DOHH2 (cell line): ENCODE measurements around the gene FAM20C.

Experiments
- H3F3A ChIP-seq: fragments of 200-600 bp; sonication (generic), shearing (Covaris generic); 2 replicates; pipeline ENCODE4 v1.6.0; 2016; ENCODE audit warnings: antibody characterized with exemption, mild to moderate bottlenecking; ENCODE audit not compliant: control insufficient read depth, insufficient read depth
- H3K27ac ChIP-seq: fragments of 200-600 bp; sonication (generic); 2 replicates; pipeline ENCODE4 v1.5.1; 2014; ENCODE audit warnings: low read depth, mild to moderate bottlenecking, low read length, moderate library complexity
- H3K27me3 ChIP-seq: fragments of 200-600 bp; sonication (generic); 2 replicates; pipeline ENCODE4 v1.6.1; 2014; ENCODE audit warnings: mild to moderate bottlenecking, low read length, mixed read lengths; ENCODE audit not compliant: control insufficient read depth
- H3K36me3 ChIP-seq: fragments of 200-600 bp; sonication (generic); 2 replicates; pipeline ENCODE4 v1.6.1; 2014; ENCODE audit warnings: mild to moderate bottlenecking, low read length, moderate library complexity, mixed read lengths; ENCODE audit not compliant: control insufficient read depth
- H3K4me1 ChIP-seq: fragments of 200-600 bp; sonication (generic); 2 replicates; pipeline ENCODE4 v1.6.1; 2014; ENCODE audit warnings: mild to moderate bottlenecking, low read length, mixed read lengths; ENCODE audit not compliant: control insufficient read depth
- H3K4me2 ChIP-seq: fragments of 200-600 bp; sonication (generic); 2 replicates; pipeline ENCODE4 v1.6.0; 2014; ENCODE audit warnings: mild to moderate bottlenecking, low read length, moderate library complexity
- H3K4me3 ChIP-seq: fragments of 200-600 bp; sonication (generic); 2 replicates; pipeline ENCODE4 v1.5.1; 2014; ENCODE audit warnings: mild to moderate bottlenecking, low read length, mixed read lengths
- H3K79me2 ChIP-seq: fragments of 200-600 bp; sonication (generic); 2 replicates; pipeline ENCODE4 v1.6.1; 2014; ENCODE audit warnings: mild to moderate bottlenecking, low read length, mixed read lengths; ENCODE audit not compliant: control insufficient read depth
- H3K9me2 ChIP-seq: fragments of 200-600 bp; sonication (generic); replicated peaks from 2 replicates; pipeline ENCODE4 v1.6.1; 2014; ENCODE audit warnings: mild to moderate bottlenecking, low read length, mixed read lengths; ENCODE audit not compliant: control insufficient read depth
- H3K9me3 ChIP-seq: fragments of 200-600 bp; sonication (generic); 2 replicates; pipeline ENCODE4 v1.6.1; 2014; ENCODE audit warnings: antibody characterized with exemption, low read length, mixed read lengths; ENCODE audit not compliant: control insufficient read depth, insufficient read depth
- H4K20me1 ChIP-seq: fragments of 200-600 bp; sonication (generic); 2 replicates; pipeline ENCODE4 v1.6.0; 2014; ENCODE audit warnings: low read depth, mild to moderate bottlenecking, antibody characterized with exemption, low read length, moderate library complexity; ENCODE audit not compliant: control insufficient read depth, insufficient read depth
- CTCF ChIP-seq: fragments of 200-600 bp; sonication (generic); IDR thresholded peaks from one replicate; pipeline ENCODE4 v1.5.1; 2014; ENCODE audit warnings: antibody characterized with exemption, mild to moderate bottlenecking, low read depth, low read length; ENCODE audit not compliant: poor library complexity, severe bottlenecking
- EZH2phosphoT487 ChIP-seq: fragments of 200-600 bp; sonication (generic); IDR thresholded peaks from 2 replicates; pipeline ENCODE4 v1.6.1; 2017; ENCODE audit warnings: borderline replicate concordance, mild to moderate bottlenecking, antibody characterized with exemption, low read length, moderate library complexity, mixed read lengths

The FAM20C gene

DNA sequence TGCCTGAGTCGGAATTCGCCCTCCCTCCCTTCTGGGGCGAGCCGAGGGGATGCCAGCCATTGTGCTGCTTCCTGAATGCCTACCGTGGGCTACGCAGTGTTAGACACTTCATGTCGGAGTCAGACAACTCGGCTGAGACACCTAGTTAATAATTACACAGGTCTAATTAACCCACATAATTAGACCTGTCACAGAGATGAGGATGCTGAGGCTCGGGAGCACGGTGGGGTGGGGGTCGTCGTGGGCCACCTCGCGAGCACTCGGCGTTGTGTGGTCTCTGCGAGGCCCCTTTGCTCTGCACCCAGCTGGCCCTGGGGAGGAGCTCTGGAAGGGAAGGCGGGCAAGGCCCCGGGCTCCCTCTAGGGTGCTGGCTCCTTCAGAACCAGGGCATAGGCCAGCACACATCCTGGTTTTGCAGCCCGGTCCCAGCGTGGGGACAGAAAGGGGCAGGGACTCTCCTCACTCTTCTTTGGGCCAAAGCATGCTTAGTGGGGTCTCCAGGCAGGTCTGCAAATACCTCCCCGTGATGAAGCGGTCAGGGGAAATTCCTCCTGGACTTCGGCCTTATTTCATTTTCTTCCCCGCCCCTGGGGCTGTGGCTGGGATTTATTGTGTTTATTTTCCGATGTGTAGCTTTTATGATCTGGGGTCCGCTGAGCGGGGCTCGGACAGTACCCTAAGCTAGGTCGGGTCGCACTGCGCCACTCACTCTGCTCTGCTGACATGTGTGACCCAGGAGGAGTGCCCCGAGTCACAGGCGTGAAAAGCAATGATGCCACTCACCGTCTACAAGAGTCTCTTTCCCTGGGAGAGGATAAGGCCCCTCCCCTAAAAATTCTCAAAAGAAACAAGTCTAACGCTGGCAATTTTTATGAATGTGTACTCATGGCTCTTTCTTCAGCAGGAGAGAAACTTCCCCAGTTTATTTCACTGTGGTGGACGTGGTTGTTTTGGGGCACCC, 92.7 kb downstream of the FAM20C start:
- Histone ChIP-seq H3K4me2 (no peak overlapping the region), H3K9me2 (no peaks in the 10 kb centered on the region), H3F3A (no peaks in the 10 kb centered on the region), H3K79me2 (no peaks in the 10 kb centered on the region), H3K27ac (no peak overlapping the region), H3K4me3 (no peak overlapping the region), H4K20me1 (no peaks in the 10 kb centered on the region), H3K9me3 (peaks cover 46% of the 10 kb centered on the region), H3K4me1 (no peaks in the 10 kb centered on the region), H3K36me3 (no peaks in the 10 kb centered on the region), H3K27me3 (no peaks in the 10 kb centered on the region)
- TF ChIP-seq CTCF (no peak), EZH2phosphoT487 (no peak)

DNA sequence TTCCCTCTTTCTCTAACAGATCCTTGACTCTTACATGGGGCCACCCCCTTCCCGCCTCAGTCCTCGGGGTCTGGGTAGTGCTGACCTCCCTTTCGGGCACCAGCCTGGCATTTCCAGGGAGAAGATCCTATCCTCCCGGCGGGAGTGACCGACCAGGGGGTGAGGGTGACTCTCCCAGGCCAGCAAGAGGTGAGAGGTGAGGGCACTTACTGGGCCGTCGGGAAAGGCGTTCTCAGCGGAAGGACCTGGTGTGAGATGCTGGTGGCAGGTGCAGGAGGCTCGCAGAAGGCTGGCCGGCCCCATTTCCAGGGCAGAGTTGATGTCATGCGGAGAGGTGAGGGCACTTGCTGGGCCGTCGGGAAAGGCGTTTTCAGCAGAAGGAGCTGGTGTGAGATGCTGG, 93.4 kb downstream of the FAM20C start:
- Histone ChIP-seq H4K20me1 (no peaks in the 10 kb centered on the region), H3K9me2 (no peaks in the 10 kb centered on the region), H3K4me2 (no peak overlapping the region), H3K4me1 (no peaks in the 10 kb centered on the region), H3K9me3 (peaks cover 45% of the 10 kb centered on the region), H3K4me3 (no peak overlapping the region), H3K27ac (no peak overlapping the region), H3K27me3 (no peaks in the 10 kb centered on the region), H3F3A (no peaks in the 10 kb centered on the region), H3K79me2 (no peaks in the 10 kb centered on the region), H3K36me3 (no peaks in the 10 kb centered on the region)
- TF ChIP-seq CTCF (no peak), EZH2phosphoT487 (no peak)

DNA sequence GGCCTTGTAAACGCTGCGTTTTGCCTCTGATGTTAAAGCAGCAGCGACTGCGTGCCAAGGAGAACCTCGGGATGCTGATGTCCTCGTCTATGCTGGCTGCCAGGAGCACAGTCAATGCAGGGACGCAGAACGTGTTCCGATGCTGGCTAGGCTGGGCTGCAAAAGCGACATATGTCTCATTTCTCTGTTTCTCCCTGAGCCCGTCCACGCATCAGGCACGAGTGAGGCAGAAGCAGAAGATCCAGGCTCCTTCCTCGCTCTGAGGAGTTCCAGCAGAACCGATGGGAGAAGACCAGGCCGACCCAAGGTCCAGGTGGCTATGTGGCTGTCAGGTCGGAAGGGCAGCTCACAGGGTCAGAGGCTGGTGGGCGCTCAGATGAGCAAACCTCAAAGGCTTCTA, 93.9 kb downstream of the FAM20C start:
- Histone ChIP-seq H3K27ac (no peak overlapping the region), H3K4me2 (no peak overlapping the region), H3K79me2 (no peaks in the 10 kb centered on the region), H3K9me3 (peaks cover 41% of the 10 kb centered on the region; the same call in 1 of the 2 replicates), H3K9me2 (no peaks in the 10 kb centered on the region), H3K4me3 (no peak overlapping the region), H4K20me1 (no peaks in the 10 kb centered on the region), H3K36me3 (no peaks in the 10 kb centered on the region), H3F3A (no peaks in the 10 kb centered on the region), H3K4me1 (no peaks in the 10 kb centered on the region), H3K27me3 (no peaks in the 10 kb centered on the region)
- TF ChIP-seq CTCF (no peak), EZH2phosphoT487 (no peak)
